Glomerular endothelial cell (primary cell): ENCODE data around the gene AGO1. TPM values are rescaled to one million over a fixed set of nuclear protein-coding genes. Genes with fewer than 3 reads are reported as not detected.
"Not testable (repeated sequence)": the region's sequence is repeated elsewhere in the genome, so short reads cannot be mapped to it uniquely, and the experiment has no call there.

Experiments
- DNase-seq: peaks from one replicate; pipeline ENCODE4 v3.0.0-alpha.2; 2011; ENCODE audit warnings: low read depth, low spot score; ENCODE audit errors: extremely low read depth
- total RNA-seq: library from RNA; depleted of rRNA; stranded (reverse); fragments of >200 nt; gene quantifications from 2 replicates; pipeline ENCODE4 v1.2.3, GENCODE V29; 2015

Gene AGO1
- total RNA-seq, 1 donor from 2014 or later = 22.6 TPM

DNA sequence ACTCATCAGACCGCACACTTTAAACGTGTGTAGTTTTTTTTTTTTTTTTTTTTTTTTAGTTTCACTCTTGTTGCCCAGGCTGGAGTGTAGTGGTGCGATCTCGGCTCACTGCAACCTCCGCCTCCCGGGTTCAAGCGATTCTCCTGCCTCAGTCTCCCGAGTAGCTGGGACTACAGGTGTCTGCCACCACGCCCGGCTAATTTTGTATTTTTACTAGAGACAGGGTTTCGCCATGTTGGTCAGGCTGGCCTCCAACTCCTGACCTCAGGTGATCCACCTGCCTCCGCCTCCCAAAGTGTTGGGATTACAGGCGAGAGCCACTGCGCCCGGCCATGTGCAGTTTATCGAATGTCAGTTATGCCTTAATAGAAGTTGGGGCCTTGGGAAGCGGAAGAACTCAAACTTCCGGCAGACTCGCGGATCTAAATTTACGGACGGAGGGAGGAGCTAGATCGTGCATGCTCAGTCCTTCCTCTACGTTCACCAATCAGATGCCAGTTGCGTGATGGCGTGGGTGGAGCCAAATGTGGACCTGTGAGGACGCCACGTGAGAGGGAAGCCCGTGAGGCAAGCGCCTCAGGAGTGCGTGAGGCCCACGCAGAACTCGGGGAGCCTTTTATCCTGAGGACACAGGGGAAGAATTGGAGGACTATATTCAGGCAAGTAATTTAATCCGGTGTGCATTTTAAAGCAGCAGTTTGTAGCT is 13.6 kb upstream of the AGO1 start:
- not testable (repeated sequence) for DNase-seq

DNA sequence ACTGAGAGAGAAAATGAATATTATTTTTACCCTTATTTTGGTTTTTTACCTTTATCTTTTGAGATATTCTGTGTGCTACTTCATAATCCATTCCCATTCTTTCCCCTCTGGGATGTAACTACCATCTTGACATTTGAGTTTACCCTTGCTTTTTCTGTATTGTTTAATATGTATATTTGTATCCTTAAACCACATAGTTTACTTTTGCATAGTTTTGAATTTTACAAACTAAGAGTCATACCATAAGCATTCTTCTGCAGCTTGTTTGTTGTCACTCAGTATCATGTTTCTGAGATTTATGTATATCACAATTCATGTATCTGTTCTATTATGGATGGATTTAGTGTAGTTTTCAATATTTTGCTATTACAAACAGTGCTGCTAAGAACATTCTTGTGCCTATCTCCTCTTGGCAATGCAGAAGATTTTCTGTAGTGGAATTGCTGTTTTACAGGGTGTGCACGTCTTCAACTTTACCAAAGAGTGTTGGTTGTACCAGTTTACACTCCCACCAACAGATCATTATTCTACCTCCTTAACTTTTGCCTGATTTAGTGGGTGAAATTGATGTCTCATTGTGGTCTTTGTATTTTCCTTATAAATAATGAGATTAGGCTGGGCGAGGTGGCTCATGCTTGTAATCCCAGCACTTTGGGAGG is 12.2 kb upstream of the AGO1 start:
- no peak for DNase-seq

DNA sequence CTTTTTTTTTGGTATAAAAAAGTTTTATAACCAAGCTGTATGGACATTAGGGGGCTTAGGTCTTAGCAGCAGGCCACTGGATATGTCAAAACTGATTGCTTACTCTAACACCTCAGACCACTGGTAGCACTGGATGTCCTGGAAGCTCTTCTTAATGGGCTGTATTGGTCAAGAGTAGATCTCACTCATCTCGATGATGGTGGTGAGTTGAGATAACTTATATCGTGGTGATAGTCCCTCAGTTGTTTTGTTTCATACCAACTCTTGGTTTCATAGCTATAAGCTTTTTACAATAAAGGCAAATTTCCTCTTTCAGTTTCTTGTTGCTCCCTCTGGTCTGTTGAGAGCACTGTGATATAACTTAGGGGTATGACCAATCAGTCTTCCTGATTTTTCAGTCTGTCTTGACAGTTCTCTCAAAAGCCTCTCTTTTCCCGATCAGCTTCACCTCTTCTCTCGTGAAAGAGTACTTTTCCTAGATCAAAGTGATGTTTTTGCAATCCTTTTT is 9.7 kb upstream of the AGO1 start:
- no peak for DNase-seq

DNA sequence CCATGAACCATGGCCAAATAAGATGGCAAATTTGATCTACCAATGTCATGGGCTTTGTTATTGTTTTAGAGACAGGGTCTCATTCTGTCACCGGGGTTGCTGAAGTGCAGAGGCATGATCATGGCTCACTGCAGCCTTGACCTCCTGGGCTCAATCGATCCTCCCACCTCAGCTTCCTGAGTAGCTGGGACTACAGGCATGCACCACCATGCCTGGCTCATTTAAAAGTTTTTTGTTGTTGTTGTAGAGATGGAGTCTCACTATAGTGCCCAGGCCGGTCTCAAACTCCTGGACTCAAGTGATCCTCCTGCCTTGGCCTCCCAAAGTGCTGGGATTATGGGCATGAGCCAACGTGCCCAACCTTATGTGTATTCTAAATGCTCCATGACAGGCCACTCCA is 8.9 kb upstream of the AGO1 start:
- not testable (repeated sequence) for DNase-seq

DNA sequence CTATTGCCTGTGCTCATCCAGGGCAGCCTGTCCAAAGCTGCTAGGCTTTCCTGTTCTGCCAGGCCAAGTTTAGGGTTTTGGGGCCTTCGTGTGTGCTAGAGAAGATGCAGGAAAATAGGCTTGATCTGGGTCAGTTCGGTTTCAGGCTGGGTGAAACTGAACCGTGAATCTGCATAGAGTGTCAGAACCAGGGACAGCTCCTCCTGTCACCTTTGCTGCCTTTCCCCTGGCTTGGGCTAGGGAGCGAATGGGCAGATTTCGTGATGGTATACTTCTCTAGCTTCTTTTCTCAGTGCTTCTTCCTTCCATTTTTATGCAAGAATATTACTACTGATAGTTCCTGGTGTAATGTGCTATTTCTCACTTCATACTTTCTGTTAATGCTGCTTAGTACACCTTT is 6.0 kb upstream of the AGO1 start:
- no peak for DNase-seq

DNA sequence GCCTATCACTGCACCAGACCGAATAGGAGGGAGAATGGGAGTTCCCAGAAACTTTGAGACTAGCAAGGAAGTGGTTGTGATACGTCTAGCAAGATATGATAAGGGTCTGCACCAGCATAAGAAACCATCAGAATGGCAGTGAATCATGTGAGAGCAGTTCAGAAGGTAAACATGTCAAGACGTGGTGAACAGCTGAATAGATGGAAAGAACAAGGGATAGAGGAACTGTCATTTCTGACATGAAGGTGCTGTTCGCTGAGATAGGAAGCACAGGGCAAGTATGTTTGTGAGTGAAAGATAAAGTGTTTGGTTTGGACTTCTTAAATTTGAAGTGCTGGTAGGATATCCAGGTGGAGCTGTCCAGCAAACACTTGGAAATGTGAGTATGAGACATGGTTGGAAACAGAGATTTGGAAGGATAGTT is 1.1 kb upstream of the AGO1 start:
- DNase-seq = no peak

DNA sequence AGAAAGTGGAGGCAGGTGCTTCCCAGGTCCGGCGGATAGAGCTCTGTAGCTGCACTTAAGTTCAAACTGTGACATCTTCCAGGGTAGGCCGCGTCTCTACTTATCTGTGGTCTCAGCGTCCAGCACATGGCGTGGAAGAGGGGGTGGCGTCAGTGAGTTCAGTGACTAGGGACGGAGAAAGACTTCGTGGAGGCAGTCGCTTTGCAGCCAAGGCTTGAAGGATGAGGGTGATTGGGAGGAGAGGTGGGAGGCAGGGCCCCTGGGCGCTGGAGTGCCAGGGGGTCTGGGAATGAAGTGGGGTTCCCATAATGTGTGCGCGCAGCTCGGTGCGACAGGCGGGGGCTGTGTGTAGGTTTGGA is 444 bp upstream of the AGO1 start:
- DNase-seq = no peak

DNA sequence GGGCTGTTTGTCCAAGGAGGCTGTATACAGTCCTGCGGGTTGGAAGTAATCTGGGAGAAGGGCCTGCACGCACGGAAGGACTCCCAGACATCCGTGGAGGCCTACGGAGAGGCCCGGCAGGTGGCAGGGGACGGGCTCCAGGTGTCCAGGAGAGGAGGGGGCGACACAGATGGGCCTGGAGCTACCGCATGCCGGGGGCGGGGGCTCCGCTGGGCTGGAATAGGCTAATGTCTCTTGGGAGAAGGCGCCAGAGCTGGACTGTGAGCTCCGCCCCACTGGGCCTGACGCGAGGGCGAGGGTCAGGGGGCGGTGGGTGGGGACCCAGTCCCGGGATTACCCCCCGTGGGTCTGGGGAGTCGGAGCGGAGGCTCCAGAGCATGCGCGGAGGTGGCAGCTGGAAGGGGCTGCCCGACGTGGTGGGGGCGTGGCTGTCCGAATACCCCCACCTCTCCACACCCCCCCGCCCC is 659 bp downstream of the AGO1 start:
- DNase-seq = no peak

DNA sequence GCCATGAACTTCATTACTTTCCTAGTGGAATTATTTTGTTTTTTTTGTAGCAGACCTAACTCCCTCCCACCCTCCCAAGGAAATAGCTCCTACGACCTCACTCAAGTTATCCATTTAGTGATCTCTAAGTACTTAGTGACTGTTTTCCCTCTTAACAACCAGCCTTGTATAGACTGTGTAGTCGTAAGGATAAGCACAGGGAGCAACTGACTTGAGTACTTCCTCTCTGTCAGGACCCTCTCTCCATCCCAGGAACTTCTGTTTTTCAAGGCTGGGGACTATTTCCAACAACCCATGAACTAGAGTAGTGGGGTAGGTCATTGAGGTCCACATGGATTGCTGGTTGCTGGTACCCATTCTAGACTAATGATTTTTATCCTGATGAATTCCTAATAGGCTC is 1.9 kb downstream of the AGO1 start:
- no peak for DNase-seq

DNA sequence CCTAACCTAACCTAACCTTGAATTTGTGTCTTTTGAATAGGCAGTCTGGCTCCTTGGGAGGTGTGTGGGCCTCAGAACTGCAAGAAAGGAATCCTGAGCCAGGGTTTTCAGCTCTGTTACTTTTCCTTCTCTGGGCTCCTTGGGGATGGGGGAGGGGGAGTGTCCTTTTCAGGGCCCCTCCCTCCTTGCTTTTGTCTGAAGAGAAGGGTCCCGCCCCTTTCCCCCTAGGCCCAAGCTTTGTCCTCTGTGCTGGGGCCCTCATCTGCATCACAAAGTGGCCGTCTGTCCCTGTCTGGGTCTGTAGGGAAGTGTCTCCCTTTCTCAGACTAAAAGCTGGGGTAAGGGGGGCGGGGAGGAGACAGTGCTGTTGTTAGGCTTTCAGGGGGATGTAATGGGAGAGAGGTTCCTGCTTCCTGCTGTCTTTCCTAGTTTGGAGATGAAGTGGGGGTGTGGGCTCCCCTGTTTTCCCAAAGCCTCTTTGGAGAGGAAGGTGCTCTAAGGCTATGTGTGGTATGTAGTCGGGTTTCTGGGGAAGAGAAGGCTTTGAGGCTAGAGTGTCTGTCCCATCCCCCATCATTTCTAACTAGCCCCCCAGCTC is 3.1 kb downstream of the AGO1 start:
- no peak for DNase-seq

DNA sequence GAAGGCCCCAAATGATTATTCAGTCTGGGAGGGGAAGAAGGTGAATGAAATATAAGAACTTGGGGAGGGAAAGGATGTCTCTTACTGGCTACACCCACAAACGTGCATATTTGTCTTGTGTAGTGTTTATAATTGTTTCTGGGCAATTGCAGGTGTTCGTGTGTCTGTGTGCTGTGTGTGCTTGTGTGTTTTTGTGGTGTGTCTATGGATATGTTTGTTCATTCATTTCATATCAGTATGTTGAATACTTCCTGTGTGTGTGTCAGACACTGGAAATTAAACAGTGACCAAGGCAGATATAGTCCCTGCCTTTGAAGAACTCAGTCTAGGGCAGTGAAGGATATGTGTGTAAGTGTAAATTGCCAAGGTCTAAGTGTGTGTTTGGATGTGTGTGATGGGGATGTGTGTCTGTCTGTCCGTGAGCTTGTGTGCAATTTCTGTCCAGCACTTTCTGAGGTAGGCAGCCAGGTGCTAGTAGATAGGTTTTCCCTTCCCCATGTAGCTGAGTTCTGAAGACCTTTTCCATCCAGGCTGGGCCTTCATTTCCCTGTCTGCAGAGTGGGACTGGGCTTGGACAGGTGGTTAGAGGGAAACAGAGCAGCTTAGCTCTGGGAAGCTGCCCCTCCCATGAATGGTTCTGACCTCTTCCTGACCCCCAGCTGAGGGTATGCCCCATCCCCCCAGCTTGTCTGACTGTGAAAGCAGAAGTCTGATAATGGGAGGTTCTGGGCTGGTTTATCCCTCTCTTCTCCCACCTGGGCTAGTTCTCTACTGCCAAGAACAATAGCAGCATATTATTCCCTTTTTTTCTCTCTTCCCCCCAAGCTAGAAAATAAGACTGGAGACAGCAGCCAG is 3.8 kb downstream of the AGO1 start:
- DNase-seq = no peak

DNA sequence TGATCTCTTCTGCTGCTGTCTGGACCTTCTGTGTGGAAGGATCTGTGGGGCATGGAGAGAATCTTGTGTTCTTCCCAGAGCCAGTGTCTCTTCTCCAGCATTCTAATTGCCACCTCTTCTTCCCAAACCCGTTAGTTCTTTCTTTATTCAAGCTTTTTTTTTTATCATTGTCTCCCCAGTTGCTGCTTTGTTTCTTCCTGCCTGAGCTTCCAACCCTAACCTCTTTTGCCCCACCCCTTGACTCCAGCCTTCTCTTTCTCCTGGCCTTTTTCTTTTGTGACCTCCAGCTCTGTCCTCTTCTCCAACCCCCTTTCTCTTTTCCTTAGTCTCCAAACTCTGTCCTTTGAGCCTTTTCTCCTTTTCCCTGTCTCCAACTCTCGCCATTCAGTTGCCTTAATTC is 4.5 kb downstream of the AGO1 start:
- DNase-seq = no peak

DNA sequence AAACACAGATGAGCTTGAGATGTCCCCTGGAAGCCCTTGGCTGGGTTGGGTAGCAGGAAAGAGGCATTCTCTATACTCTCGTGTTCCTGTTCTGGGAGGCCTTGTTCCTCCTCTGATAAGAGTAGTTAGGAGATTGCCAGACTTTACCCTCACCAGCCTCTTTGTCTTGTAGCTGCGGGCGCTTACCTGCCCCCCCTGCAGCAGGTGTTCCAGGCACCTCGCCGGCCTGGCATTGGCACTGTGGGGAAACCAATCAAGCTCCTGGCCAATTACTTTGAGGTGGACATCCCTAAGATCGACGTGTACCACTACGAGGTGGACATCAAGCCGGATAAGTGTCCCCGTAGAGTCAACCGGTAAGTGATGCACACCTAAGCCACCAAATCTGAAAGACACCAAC is 5.2 kb downstream of the AGO1 start:
- no peak for DNase-seq

DNA sequence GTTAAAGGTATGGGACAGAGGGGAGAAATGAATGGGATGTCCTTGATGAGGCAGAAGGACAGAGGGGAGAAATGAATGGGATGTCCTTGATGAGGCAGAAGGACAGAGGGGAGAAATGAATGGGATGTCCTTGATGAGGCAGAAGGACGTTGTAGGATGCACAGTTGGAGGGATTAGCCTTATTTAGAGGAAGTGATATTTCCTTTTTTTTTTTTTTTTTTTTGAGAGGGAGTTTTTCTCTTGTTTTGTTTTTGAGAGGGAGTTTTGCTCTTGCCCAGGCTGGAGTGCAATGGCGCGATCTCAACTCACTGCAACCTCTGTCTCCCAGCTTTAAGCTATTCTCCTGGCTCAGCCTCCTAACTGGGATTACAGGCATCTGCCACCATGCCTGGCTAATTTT is 6.0 kb downstream of the AGO1 start:
- not testable (repeated sequence) for DNase-seq

DNA sequence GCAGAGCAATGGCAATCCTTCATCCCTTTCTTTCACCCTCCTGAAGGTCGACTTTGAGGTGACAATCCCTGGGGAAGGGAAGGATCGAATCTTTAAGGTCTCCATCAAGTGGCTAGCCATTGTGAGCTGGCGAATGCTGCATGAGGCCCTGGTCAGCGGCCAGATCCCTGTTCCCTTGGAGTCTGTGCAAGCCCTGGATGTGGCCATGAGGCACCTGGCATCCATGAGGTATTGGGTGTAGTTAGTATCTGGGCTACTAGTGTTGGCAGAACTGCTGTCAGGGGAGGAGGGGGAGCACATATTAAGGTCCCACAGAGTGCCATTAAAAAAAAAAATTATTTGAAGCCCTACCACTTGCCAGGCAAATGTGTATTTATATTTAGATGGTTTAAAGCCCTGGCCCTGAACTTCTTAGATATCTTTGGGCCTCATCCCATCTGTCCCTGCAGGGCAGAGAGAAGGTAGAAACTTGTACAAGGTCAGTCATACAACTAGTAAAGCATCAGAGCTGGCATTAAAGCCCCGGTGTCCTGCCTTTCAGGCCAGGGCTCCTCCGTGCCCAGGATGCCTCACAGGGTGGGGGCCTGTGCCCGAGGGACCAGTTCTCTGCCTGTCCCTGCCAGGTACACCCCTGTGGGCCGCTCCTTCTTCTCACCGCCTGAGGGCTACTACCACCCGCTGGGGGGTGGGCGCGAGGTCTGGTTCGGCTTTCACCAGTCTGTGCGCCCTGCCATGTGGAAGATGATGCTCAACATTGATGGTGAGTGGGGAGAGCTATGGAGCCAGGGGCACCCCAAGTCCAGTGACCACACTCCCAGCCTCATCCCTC is 10.3 kb downstream of the AGO1 start:
- no peak for DNase-seq

DNA sequence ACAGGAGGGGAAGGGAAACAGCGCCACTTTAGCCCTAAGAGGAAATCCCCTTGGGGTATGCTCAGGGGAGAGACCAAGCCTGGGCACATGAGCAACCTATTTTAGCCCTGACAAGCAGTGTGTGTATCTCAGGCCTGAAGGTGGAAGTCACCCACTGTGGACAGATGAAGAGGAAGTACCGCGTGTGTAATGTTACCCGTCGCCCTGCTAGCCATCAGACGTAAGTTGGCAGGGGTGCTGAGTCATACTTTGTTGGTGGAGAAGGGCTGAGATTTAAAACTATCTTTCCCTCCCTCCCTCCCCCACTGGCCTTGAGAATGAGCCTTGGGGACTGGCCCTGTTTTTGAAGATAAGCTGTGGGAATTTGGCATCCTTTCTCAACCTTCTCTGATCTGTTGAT is 11.2 kb downstream of the AGO1 start:
- no peak for DNase-seq

DNA sequence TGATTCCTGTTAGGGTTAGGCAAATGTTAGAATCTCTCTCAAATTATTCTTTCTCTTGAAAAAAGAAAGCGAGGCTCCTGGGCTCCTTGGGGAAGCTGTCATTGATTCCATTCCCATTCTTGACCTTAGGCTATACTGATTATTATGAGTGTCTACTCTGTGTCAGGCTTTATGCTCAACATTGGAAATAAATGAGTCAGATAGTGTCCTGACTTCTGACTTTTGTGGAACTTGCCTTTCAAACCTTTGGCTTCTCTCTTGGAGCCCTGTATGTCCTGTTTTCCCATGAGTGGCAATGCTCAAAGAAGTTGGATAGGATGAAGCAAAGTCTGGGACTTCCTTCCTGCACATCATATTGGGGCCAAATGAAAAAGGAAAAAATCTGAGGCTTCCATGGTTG is 11.6 kb downstream of the AGO1 start:
- no peak for DNase-seq

DNA sequence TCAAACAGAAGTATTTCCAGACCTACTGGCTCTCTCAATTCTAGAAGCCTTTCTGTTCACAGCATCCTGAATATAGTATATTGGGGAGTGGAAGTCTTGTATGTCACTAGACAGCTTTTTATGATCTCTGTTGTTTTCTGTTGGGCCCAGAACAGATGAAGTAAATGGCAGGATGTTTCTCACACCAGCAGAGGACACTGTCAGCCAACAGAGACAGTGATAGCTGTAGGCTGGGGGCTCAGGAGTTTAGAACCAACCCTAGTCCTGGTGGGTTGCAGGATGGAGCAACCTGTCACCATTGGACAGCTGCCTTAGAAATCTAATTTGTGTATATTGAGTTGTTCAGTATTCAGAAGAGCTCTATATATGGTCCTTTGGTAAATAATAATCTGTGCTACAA is 16.9 kb downstream of the AGO1 start:
- no peak for DNase-seq

DNA sequence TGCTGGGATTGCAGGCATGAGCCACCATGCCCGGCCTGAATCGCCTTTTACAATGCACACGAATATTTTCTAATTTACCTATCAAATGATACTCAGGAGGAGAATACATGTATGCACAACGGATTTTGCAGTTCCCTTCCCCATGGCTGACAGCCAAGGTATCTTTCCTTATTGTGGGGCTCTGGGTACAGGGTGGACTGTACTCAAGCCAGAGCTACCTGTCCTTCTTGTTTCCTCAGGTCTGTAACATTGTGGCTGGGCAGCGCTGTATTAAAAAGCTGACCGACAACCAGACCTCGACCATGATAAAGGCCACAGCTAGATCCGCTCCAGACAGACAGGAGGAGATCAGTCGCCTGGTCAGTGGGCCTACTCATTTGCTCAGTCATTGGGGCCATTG is 18.2 kb downstream of the AGO1 start:
- DNase-seq = no peak

DNA sequence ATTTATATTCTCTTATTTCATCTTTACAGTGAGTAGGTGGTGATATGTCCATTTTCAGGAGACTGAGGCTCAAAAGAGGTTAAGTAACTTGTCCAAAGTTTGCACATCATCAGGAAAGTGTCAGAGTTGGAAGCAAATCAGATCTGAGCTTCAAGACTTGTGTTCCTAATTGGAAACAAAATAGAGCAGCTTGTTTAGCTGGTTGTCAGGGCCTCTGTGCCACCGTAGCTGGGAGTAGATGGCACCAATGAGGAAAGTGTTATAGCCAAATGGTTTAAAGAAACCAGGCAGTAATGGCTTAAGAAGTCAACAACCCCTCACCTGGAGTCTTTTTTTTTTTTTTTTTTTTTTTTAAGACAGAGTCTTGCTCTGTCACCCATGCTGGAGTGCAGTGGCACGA is 19.7 kb downstream of the AGO1 start:
- DNase-seq = no peak
